ENCODE measurements around the gene MAPT.

DNA sequence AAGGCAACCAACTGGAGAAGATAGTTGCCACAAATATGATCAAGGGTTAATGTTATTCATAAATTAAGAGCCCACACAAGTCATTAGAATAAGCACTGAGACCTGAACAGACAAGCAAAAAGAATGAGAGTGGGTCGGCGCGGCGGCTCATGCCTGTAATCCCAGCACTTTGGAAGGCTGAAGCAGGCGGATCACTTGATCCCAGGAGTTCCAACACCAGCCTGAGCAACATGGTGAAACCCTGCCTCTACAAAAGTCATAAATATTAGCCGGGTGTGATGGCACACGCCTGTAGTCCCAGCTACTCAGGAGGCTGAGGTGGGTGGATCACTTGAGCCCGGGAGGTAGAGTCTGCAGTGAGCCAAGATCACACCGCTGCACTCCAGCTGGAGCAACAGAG is 64.0 kb downstream of the MAPT start:
- TF ChIP-seq ZNF274 (IDR thresholded peaks at IDR 0.05; ENCODE audit: low read depth, low read length): no peak
- no peak for TF ChIP-seq YY1 (IDR thresholded peaks at IDR 0.05; ENCODE audit: insufficient read depth, insufficient read length)

Measured in NT2/D1 (cell line).